Sigmoid colon (tissue), 4 donors: ENCODE data around the gene TRIO.

ENCODE experiments used
- CTCF ChIP-seq, 4 experiments: fragments of 450-650 bp in 3 of 4; fragments of 200-600 bp in 1 of 4; IDR thresholded peaks; one replicate each; pipeline ENCODE4 v1.5.1; 2016 to 2019; ENCODE audit warnings: antibody characterized with exemption in 4 of 4, mild to moderate bottlenecking in 3 of 4, moderate library complexity in 2 of 4
- POLR2A ChIP-seq, 2 donors: fragments of 450-650 bp; IDR thresholded peaks; one replicate each; pipeline ENCODE4 v1.6.1; 2016; ENCODE audit warnings: antibody characterized with exemption in 2 of 2, mild to moderate bottlenecking in 2 of 2, moderate library complexity in 2 of 2
- POLR2AphosphoS5 ChIP-seq, 4 donors: sonication (generic); formaldehyde crosslinking; IDR thresholded peaks; one replicate each; pipeline ENCODE4 v1.6.1; 2017; ENCODE audit warnings: antibody characterized with exemption in 4 of 4

- TF ChIP-seq POLR2A (IDR thresholded peaks at IDR 0.05): no peak
- no peak for TF ChIP-seq CTCF (IDR thresholded peaks at IDR 0.05)
- no peak for TF ChIP-seq POLR2AphosphoS5 (IDR thresholded peaks at IDR 0.05)
These were observed 9.7 kb upstream of the TRIO start for GRCh38 chr5:14133394-14133793.
